GM12864 (cell line): ENCODE measurements around the gene RRBP1.

ENCODE experiments used
- DNase-seq: peaks from one replicate; pipeline ENCODE4 v3.0.0-alpha.2; 2011; ENCODE audit warnings: low read depth
- H3K4me3 ChIP-seq: 2 replicates; pipeline ENCODE4 v1.5.1; 2011; ENCODE audit warnings: mild to moderate bottlenecking, low read depth, low read length, control low read depth
- TF ChIP-seq, protein P1 (sequence below): IDR thresholded peaks from 2 replicates; pipeline ENCODE4 v1.5.1; 2011; ENCODE audit warnings: low read depth, mild to moderate bottlenecking, moderate library complexity, low read length, control low read depth, inconsistent platforms; ENCODE audit errors: missing control alignments

The RRBP1 gene

GRCh38 chr20:17619351-17620093 lies 62.5 kb downstream of the RRBP1 start:
- TF ChIP-seq, protein P1, sequence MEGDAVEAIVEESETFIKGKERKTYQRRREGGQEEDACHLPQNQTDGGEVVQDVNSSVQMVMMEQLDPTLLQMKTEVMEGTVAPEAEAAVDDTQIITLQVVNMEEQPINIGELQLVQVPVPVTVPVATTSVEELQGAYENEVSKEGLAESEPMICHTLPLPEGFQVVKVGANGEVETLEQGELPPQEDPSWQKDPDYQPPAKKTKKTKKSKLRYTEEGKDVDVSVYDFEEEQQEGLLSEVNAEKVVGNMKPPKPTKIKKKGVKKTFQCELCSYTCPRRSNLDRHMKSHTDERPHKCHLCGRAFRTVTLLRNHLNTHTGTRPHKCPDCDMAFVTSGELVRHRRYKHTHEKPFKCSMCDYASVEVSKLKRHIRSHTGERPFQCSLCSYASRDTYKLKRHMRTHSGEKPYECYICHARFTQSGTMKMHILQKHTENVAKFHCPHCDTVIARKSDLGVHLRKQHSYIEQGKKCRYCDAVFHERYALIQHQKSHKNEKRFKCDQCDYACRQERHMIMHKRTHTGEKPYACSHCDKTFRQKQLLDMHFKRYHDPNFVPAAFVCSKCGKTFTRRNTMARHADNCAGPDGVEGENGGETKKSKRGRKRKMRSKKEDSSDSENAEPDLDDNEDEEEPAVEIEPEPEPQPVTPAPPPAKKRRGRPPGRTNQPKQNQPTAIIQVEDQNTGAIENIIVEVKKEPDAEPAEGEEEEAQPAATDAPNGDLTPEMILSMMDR = no peak
- no peak overlapping the region for H3K4me3 ChIP-seq
- DNase-seq = no peak

GRCh38 chr20:17618673-17619013 lies 63.4 kb downstream of the RRBP1 start:
- H3K4me3 ChIP-seq = no peak overlapping the region
- TF ChIP-seq, protein P1 = no peak

GRCh38 chr20:17617868-17618672 lies 64.0 kb downstream of the RRBP1 start:
- DNase-seq = no peak
- TF ChIP-seq, protein P1 = no peak
- no peak overlapping the region for H3K4me3 ChIP-seq

More at GRCh38 chr20:17618673-17619013, 63.4 kb downstream of the RRBP1 start:
- DNase-seq = no peak

DNA sequence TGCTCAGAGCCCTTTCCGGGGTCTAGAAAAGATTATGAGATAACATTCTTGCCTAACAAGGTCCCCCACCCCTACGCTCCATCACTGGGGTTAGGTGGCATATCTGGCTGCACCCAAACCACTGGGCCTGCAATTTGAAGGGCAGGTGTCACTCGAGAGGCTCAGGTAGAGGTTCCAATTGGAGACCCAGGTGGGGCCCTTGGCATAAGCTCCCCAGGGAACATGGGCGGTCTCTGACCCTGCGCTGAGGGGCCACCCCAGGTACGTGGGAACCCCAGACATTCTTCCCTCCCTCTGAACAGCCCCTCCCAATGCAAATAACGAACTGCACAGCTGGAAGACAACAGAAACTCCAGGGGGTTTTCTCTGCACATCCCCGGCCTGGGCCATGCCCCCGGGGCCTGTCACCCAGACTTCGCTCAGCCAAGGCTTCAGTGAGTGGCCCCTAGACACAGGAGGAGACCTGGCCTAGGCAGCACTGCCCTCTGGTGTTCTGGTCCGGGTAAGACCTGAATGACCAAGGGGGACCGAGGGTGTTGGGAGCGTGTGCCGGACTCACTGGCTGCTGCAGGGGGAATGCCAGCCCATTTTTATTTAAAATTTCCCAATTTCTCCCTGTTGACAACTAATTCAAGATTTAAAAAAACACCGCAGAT lies 64.7 kb downstream of the RRBP1 start:
- no peak for DNase-seq
- no peak overlapping the region for H3K4me3 ChIP-seq
- TF ChIP-seq, protein P1 = peak; percentile 64

DNA sequence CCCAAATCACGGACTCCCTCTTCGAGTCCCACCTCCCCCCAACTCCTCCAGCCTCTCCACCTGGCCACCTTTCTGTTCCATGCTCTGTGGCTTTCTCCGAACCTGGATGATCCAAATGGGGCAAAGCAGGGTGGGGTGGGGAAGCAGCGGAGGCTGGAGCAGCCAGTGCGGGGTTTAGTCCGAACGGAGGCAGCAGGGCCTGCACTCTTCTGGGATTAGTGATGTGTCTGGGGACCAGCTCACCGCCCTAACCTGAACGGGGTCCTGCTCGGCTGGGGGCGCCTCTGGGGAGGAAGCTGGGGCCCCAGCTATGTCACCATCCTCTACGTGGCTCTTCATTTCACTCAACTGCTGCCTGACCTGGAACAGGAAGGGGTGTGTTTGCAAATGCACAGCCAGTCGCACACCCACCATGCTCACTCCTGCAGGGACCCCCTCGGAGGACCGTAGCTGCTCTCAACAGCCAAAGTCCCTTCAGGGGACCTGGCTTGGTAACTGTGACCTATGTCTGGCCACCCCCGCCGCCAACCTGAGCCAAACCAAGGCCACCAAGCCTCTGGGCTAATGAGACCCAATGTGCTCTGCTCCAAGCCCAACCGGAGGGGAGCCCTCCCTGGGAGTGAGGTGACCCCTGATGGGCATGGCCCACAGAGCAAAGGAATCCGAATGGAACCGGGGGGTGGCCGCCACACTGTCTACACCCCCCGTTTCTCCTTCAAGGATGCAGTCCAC lies 65.4 kb downstream of the RRBP1 start:
- H3K4me3 ChIP-seq = no peak overlapping the region
- TF ChIP-seq, protein P1 = no peak

DNA sequence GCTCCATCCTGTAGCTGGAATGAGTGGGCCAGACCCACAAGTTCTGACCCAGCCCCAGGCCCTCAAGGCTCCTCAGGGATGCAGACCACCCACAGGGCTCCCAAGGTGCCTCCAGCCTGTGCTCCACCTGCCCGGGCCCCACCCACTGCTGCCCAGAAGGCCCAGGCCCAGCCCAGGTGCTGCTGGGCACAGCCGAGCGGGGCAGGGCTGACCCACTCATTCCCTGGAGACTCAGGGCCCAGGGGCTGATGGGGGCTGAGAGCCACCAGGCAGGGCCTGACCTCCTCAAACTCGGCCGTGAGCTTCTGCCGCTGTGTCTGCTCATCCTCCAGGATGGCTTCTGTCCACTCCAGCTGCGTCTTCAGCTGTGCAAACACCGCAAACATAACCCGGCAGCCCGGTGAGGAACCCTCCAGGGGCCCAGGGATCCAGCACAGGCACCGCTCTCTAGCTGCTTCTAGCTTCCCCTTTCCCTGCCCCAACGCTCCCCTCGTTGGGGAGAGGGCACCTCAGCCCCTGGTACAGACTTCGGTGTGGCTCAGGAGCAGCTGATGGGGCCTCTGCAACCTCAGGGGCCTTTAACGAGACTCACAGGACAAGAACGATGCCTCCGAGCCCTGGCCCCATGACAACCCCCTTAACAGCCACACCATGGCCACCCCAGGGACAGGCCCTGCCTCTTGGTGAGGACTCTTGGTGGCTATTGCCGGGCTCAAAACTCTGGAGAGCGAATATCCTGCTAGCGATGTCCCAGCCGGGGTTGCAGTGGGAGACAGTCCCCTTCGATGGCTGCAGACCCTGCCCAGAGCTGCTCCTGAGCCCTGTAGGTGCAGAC lies 66.2 kb downstream of the RRBP1 start:
- DNase-seq = no peak
- TF ChIP-seq, protein P1 = no peak
- no peak overlapping the region for H3K4me3 ChIP-seq

More for the DNA sequence above, 65.4 kb downstream of the RRBP1 start:
- DNase-seq = no peak
